Heart right ventricle (tissue), 16 donors: ENCODE data around the gene OR6S1. TPM values are rescaled to one million over a fixed set of nuclear protein-coding genes. Genes with fewer than 3 reads are reported as not detected.

ENCODE experiments used
- ATAC-seq, 8 donors: fragments of 200-7000 bp; cut with Tn5 transposase; one replicate each; pipeline ENCODE4 v1.9.1; 2020; ENCODE audit warnings: mild to moderate bottlenecking in 8 of 8, moderate library complexity in 8 of 8, moderate number of reproducible peaks in 1 of 8
- DNase-seq, 2 donors: peaks; one replicate each; pipeline ENCODE4 v3.0.0-alpha.2; 2020
- H3K27ac ChIP-seq, 10 donors: fragments of 200-600 bp; sonication (generic) in 2 of 10; one replicate each; pipeline versions ENCODE4 v1.5.0 to v1.8.0; 2020 to 2022; ENCODE audit warnings: mild to moderate bottlenecking in 3 of 10
- H3K27me3 ChIP-seq, 7 donors: fragments of 200-600 bp; one replicate each; pipeline ENCODE4 v1.8.0; 2021 to 2022; ENCODE audit warnings: mild to moderate bottlenecking in 2 of 7
- H3K36me3 ChIP-seq, 9 donors: fragments of 200-600 bp; sonication (generic) in 1 of 9; one replicate each; pipeline versions ENCODE4 v1.5.0 to v1.8.0; 2020 to 2022; ENCODE audit warnings: mild to moderate bottlenecking in 2 of 9
- H3K4me1 ChIP-seq, 9 donors: fragments of 200-600 bp; sonication (generic) in 1 of 9; one replicate each; pipeline versions ENCODE4 v1.5.0 to v1.8.0; 2020 to 2022; ENCODE audit warnings: mild to moderate bottlenecking in 4 of 9
- H3K4me3 ChIP-seq, 10 donors: fragments of 200-600 bp; sonication (generic) in 2 of 10; one replicate each; pipeline versions ENCODE4 v1.5.0 to v1.8.0; 2020 to 2022; ENCODE audit warnings: mild to moderate bottlenecking in 7 of 10, moderate library complexity in 2 of 10
- H3K9me3 ChIP-seq, 11 donors: fragments of 200-600 bp in 10 of 11; sonication (generic) in 2 of 11; one replicate each; pipeline versions ENCODE4 v1.5.0 to v1.8.0; 2013 to 2022; ENCODE audit warnings: mild to moderate bottlenecking in 2 of 11, control low read depth in 1 of 11, moderate library complexity in 1 of 11
- CTCF ChIP-seq, 9 donors: fragments of 200-600 bp; sonication (generic) in 2 of 9; IDR thresholded peaks; one replicate each; pipeline versions ENCODE4 v1.5.0 to v1.8.0; 2021 to 2022; ENCODE audit warnings: antibody characterized with exemption in 9 of 9, mild to moderate bottlenecking in 5 of 9, moderate library complexity in 1 of 9
- WGBS, 2 donors: extraction: QIAGEN DNeasy Blood & Tissue Kit; methylation state at CpG; one replicate each; pipeline ENCODE4 v1.1.7; 2013; ENCODE audit warnings: inconsistent platforms in 1 of 2; 5-methylcytosine and 5-hydroxymethylcytosine counted together
- intact Hi-C, 10 donors: fragments of 100-400 bp; cut with DNase I; formaldehyde crosslinking; loops; one replicate each; pipeline versions ENCODE4 v1.11.1 to v1.14.2; 2022
- polyA plus RNA-seq, 2 donors: library from polyadenylated mRNA; stranded (reverse); fragments of 200-250 nt; gene quantifications; one replicate each; pipeline ENCODE4 v1.2.3, GENCODE V29; 2013
- total RNA-seq, 10 donors: library from RNA; stranded (reverse); fragmentation: NEBNext Ultra II Directional in 3 of 10; extraction: Animal tissue kit (Norgen Biotek cat#: 25700) in 3 of 10; gene quantifications; one replicate each; pipeline versions ENCODE4 v1.2.1 to v1.2.4, GENCODE V29; 2021 to 2023
- donor health status: Arrhythmogenic right ventricular cardiomyopathy.
- donor health status: ischemic (EF 13 %, LVEDD 7.1; RV severe dilation, severe dysfunction).
- donor health status: healthy with polysubstance abuse.
- donor health status: DM: no; HTN: yes; CAD: no.
- donor health status: DM: no; HTN: no; CAD: no.
- donor health status: ischemic (EF 25% LVEDD 6.9; RV normal size, moderate dysfunction).
- donor health status: ischemic (EF 25% LVEDD 5.7; RV mildly dilated, moderate dysfunction).
- donor health status: healthy.
- donor health status: DM: yes; HTN: yes; CAD: no.
- donor health status: Ischemic cardiomyopathy.
- donor health status: ischemic (EF 35%, LVEDD 5.7; RV mildly dilated, moderate dysfunction).
- donor health status: nonischemic (EF 11% LVEDD 7.7; RV severe dilation, severe dysfunction).
- donor health status: DM: yes; HTN: yes; CAD: no.
- donor health status: PGD.
- donor health status: ischemic (EF 29% LVEDD 5.4; RV normal size, mild dysfunction).
- donor health status: nonischemic (EF 23%, LVEDD 6.1; RV moderate dilation, normal function).

Gene OR6S1
- total and polyA plus RNA-seq, 12 donors: not detected

DNA sequence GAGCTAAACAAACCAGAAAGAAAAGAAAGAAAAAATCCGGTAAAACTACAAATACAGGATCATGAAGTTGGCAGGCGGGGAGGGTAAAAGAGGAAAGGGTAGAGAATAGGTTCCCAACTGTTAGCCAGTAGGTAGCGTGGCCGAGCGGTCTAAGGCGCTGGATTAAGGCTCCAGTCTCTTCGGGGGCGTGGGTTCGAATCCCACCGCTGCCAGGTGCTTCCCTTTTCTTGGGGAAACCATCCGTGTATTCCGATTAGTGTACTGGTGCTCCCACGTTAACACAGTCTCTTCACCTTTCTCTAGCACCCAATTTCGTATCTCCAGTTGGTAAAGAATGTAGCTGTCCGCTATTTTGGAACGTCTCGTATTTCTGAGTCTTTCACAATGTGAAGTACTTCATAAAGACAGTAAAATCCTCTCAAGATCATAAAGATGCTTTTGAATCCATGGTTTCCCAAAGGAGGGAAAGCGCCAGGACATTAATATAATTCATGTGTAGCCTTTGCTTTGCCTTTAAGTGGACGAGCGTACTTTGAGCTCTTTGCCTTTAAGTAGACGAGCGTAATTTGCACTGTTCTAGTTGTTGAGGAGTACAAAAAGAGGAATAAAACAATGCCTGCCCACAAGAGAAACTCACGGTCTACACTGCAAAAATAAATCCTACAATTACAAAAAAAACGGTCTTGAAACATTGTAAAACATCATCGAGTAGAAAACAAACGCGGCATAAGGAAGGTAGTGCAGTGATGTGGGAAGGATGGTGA lies 31.3 kb downstream of the OR6S1 start:
- TF ChIP-seq CTCF (IDR thresholded peaks at IDR 0.05): no peak
- Histone ChIP-seq H3K4me3 (peak overlapping the region; percentile 69 to 96 (median 76)), H3K27ac (peak overlapping the region in 7 of 10 donors; percentile 33 to 75 (median 59)), H3K9me3 (no peaks in the 10 kb centered on the region), H3K27me3 (no peaks in the 10 kb centered on the region), H3K4me1 (peaks cover 3 to 44% (median 22%) of the 10 kb centered on the region in 9 donors), H3K36me3 (no peaks in the 10 kb centered on the region)
- ATAC-seq (peak; percentile 63 to 92 (median 69)), DNase-seq (peak; percentile 78 to 82)
- WGBS, 2 donors: 4 to 6% methylated on average over 27 of the region's 27 CpGs
- intact Hi-C loops: loop anchor here in 9 of 10 donors (1.0 to 10.0 kb wide), 9 partner anchors 72 to 283 kb away; partner anchors contain the start of genes APEX1 (in 3 of the 9), PARP2 (in 3 of the 9), RNASE4 (in 2 of the 9) and ANG (in 1 of the 9)

- H3K4me3 ChIP-seq: peak overlapping the region; percentile 69 to 96 (median 76)
- no peaks in the 10 kb centered on the region for H3K36me3 ChIP-seq
- intact Hi-C loops: loop anchor here (1.0 to 10.0 kb wide), 22 partner anchors 73 to 287 kb away; partner anchors contain the start of genes TEP1 (in 6 of the 10), APEX1 (in 3 of the 10), PARP2 (in 3 of the 10) and RNASE4 (in 2 of the 10)
- DNase-seq: peak; percentile 28 to 72
- TF ChIP-seq CTCF (IDR thresholded peaks at IDR 0.05): peak; percentile 90 to 99 (median 94)
- peak; percentile 26 to 67 (median 60) for ATAC-seq
- peaks cover 3 to 39% (median 21%) of the 10 kb centered on the region in 9 donors for H3K4me1 ChIP-seq
- peak overlapping the region in 8 of 10 donors; percentile 29 to 75 (median 54) for H3K27ac ChIP-seq
- H3K9me3 ChIP-seq: no peaks in the 10 kb centered on the region
- no peaks in the 10 kb centered on the region for H3K27me3 ChIP-seq
- WGBS, 2 donors: 0% methylated on average over 44 of the region's 44 CpGs
These were observed 32.1 kb downstream of the OR6S1 start for GRCh38 chr14:20609215-20610001.

DNA sequence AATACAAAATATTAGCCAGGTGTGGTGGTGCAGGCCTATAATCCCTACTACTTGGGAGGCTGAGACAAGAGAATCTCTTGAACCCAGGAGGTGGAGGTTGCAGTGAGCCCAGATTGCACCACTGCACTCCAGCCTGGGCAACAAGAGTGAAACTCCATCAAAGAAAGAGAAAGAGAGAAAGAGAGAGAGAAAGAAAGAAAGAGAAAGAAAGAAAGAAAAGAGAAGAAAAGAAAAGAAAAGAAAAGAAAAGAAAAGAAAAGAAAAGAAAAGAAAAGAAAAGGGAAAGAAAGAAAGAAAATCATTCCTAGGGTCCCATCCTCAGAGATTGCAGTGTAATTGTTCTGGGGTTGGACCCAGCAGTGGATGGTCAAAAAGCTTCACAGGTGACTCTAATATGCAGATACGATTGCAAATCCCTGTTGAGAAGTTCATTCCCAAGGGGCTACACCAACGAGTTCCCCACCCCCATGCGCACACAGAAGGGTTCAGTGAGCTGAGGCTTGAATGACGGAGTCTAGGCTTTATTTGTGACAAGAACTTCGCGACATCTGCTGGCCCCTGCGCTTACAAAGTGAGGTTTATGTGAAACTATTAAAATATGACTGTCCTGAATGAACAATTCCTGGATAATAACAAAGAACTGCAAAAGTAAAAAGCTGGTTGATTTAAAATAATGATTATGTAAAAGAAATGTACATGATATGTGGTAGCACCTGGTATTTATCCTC lies 32.9 kb downstream of the OR6S1 start:
- Histone ChIP-seq H3K4me1 (peaks cover 3 to 32% (median 15%) of the 10 kb centered on the region in 9 donors), H3K36me3 (no peaks in the 10 kb centered on the region), H3K27me3 (no peaks in the 10 kb centered on the region), H3K4me3 (peak overlapping the region in 1 of 10 donors; percentile 75), H3K9me3 (no peaks in the 10 kb centered on the region), H3K27ac (peak overlapping the region in 1 of 10 donors; percentile 19)
- 54 to 63% methylated on average over 7 of the region's 7 CpGs for WGBS, 2 donors
- DNase-seq (no peak), ATAC-seq (no peak)
- intact Hi-C loops: loop anchor here (1.0 to 10.0 kb wide), 15 partner anchors 74 to 286 kb away; partner anchors contain the start of genes TEP1 (in 6 of the 10), OSGEP (in 1 of the 10) and PIP4P1 (in 1 of the 10)
- TF ChIP-seq CTCF (IDR thresholded peaks at IDR 0.05): no peak
